ENCODE measurements around the gene EYA2.
"Not testable (repeated sequence)": the region's sequence is repeated elsewhere in the genome, so short reads cannot be mapped to it uniquely, and the experiment has no call there.

- not testable (repeated sequence) for TF ChIP-seq CTCF (conservative IDR thresholded peaks at IDR 0.05; ENCODE audit: low read depth, low read length); EZH2phosphoT487 (IDR thresholded peaks at IDR 0.05; ENCODE audit: borderline replicate concordance, low read length); EZH2 (IDR thresholded peaks at IDR 0.05; ENCODE audit: low read length, unreplicated experiment)
Measured at GRCh38 chr20:47176217-47176616, 281.6 kb downstream of the EYA2 start.
